Measurements from ENCODE around the gene VPS9D1.

DNA sequence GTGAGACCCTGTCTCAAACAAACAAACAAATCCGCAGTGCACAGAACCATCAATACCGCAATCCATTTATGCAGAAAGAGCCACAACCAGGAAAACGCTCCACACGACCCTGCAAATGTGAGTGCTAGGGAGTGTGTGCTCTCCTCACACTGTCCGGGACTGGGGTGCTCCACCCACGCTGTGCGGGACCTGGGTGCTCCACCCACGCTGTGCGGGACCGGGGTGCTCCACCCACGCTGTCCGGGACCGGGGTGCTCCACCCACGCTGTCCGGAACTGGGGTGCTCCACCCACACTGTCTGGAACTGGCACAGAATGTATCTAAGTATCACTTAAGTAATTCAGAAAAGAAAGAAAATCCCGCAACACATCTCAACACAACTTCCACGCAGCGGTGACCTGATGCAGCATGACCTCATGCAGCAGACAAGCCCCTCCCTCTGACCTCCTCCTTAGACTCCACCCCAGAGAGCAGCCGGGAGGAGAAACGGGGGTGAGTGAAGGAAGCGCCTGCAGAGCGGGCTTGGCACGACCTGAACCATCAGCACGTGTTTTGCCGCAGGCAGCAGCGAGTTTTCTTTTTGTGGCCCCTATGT, 39.1 kb upstream of the VPS9D1 start:
- TF ChIP-seq, protein P1, sequence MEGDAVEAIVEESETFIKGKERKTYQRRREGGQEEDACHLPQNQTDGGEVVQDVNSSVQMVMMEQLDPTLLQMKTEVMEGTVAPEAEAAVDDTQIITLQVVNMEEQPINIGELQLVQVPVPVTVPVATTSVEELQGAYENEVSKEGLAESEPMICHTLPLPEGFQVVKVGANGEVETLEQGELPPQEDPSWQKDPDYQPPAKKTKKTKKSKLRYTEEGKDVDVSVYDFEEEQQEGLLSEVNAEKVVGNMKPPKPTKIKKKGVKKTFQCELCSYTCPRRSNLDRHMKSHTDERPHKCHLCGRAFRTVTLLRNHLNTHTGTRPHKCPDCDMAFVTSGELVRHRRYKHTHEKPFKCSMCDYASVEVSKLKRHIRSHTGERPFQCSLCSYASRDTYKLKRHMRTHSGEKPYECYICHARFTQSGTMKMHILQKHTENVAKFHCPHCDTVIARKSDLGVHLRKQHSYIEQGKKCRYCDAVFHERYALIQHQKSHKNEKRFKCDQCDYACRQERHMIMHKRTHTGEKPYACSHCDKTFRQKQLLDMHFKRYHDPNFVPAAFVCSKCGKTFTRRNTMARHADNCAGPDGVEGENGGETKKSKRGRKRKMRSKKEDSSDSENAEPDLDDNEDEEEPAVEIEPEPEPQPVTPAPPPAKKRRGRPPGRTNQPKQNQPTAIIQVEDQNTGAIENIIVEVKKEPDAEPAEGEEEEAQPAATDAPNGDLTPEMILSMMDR (IDR thresholded peaks at IDR 0.05), result no peak
- no peak for TF ChIP-seq POLR2A (IDR thresholded peaks at IDR 0.05)

All from lower leg skin (tissue), 3 donors.